ENCODE measurements around the gene SUCO.
"Not testable (repeated sequence)": the region's sequence is repeated elsewhere in the genome, so short reads cannot be mapped to it uniquely, and the experiment has no call there.

The SUCO gene

DNA sequence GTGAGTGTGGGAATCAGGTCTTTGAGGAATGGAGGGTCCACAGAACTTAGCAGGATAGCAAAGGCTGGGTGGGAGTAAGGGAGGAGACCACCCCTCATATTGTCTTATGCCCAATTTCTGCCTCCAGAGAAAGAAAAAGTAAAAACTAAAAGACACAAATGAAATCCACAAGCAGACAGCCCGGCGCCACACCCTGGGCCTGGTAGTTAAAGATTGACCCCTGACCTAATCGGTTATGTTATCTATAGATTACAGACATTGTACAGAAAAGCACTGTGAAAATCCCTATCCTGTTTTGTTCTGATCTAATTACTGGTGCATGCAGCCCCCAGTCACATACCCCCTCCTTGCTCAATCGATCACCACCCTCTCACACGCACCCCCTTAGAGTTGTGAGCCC is 36.8 kb upstream of the SUCO start:
- not testable (repeated sequence) for H3K9me3 ChIP-seq (ENCODE audit: control insufficient read depth, low read depth, low read length); H3K27me3 ChIP-seq (ENCODE audit: control insufficient read depth, insufficient read depth, low read length); H3K27ac ChIP-seq (ENCODE audit: low read length); H3K4me3 ChIP-seq (ENCODE audit: low read length); H3K4me1 ChIP-seq (ENCODE audit: control insufficient read depth, low read depth, low read length); H3K9ac ChIP-seq (ENCODE audit: low read length); H3K36me3 ChIP-seq (ENCODE audit: control insufficient read depth, low read depth, low read length)

DNA sequence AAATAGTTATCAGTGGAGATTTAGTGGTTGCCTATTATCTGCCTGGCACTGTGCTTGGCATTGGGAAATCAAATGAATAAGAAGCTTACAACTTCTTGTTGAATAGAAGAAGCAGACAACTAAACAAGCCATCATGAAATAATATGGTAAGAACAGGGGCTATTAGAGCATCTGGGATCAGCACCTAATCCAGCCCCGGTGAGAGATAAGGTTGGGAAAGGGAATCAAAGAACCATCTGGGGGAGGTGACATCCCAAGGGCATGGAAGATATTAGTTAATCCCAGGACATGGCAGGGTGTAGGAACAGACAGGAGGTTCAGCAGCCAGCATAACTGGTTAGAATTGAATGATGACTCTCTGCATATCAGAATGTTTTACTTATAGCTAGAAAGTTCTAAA is 36.3 kb upstream of the SUCO start:
- peaks cover 4% of the 10 kb centered on the region for H3K4me1 ChIP-seq (ENCODE audit: control insufficient read depth, low read depth, low read length)

GRCh38 chr1:172497230-172497629 is 35.7 kb upstream of the SUCO start:
- H3K9ac ChIP-seq (ENCODE audit: low read length): no peak overlapping the region
- peaks cover 4% of the 10 kb centered on the region for H3K4me1 ChIP-seq (ENCODE audit: control insufficient read depth, low read depth, low read length)
- no peak overlapping the region for H3K4me3 ChIP-seq (ENCODE audit: low read length)
- H3K27ac ChIP-seq (ENCODE audit: low read length): no peak overlapping the region
- H3K9me3 ChIP-seq (ENCODE audit: control insufficient read depth, low read depth, low read length): no peaks in the 10 kb centered on the region
- no peaks in the 10 kb centered on the region for H3K36me3 ChIP-seq (ENCODE audit: control insufficient read depth, low read depth, low read length)
- H3K27me3 ChIP-seq (ENCODE audit: control insufficient read depth, insufficient read depth, low read length): no peaks in the 10 kb centered on the region

More for the DNA sequence above, 36.3 kb upstream of the SUCO start:
- H3K4me3 ChIP-seq (ENCODE audit: low read length): no peak overlapping the region
- H3K9ac ChIP-seq (ENCODE audit: low read length): no peak overlapping the region
- H3K36me3 ChIP-seq (ENCODE audit: control insufficient read depth, low read depth, low read length): no peaks in the 10 kb centered on the region
- no peaks in the 10 kb centered on the region for H3K27me3 ChIP-seq (ENCODE audit: control insufficient read depth, insufficient read depth, low read length)
- H3K27ac ChIP-seq (ENCODE audit: low read length): no peak overlapping the region
- H3K9me3 ChIP-seq (ENCODE audit: control insufficient read depth, low read depth, low read length): no peaks in the 10 kb centered on the region

- Histone ChIP-seq H3K36me3 (ENCODE audit: control insufficient read depth, low read depth, low read length) (no peaks in the 10 kb centered on the region), H3K9me3 (ENCODE audit: control insufficient read depth, low read depth, low read length) (no peaks in the 10 kb centered on the region), H3K9ac (ENCODE audit: low read length) (no peak overlapping the region), H3K27ac (ENCODE audit: low read length) (no peak overlapping the region), H3K4me3 (ENCODE audit: low read length) (no peak overlapping the region), H3K4me1 (ENCODE audit: control insufficient read depth, low read depth, low read length) (peaks cover 4% of the 10 kb centered on the region), H3K27me3 (ENCODE audit: control insufficient read depth, insufficient read depth, low read length) (no peaks in the 10 kb centered on the region)
Observed at GRCh38 chr1:172498857-172499256, 34.1 kb upstream of the SUCO start.

GRCh38 chr1:172499636-172500141 is 33.3 kb upstream of the SUCO start:
- no peaks in the 10 kb centered on the region for H3K36me3 ChIP-seq (ENCODE audit: control insufficient read depth, low read depth, low read length)
- no peaks in the 10 kb centered on the region for H3K9me3 ChIP-seq (ENCODE audit: control insufficient read depth, low read depth, low read length)
- no peak overlapping the region for H3K27ac ChIP-seq (ENCODE audit: low read length)
- H3K4me1 ChIP-seq (ENCODE audit: control insufficient read depth, low read depth, low read length): peaks cover 4% of the 10 kb centered on the region
- H3K4me3 ChIP-seq (ENCODE audit: low read length): no peak overlapping the region
- H3K27me3 ChIP-seq (ENCODE audit: control insufficient read depth, insufficient read depth, low read length): no peaks in the 10 kb centered on the region
- H3K9ac ChIP-seq (ENCODE audit: low read length): no peak overlapping the region

GRCh38 chr1:172500207-172500606 is 32.7 kb upstream of the SUCO start:
- Histone ChIP-seq H3K27me3 (ENCODE audit: control insufficient read depth, insufficient read depth, low read length) (no peaks in the 10 kb centered on the region), H3K9me3 (ENCODE audit: control insufficient read depth, low read depth, low read length) (no peaks in the 10 kb centered on the region), H3K36me3 (ENCODE audit: control insufficient read depth, low read depth, low read length) (no peaks in the 10 kb centered on the region), H3K4me1 (ENCODE audit: control insufficient read depth, low read depth, low read length) (peaks cover 4% of the 10 kb centered on the region), H3K9ac (ENCODE audit: low read length) (no peak overlapping the region), H3K4me3 (ENCODE audit: low read length) (no peak overlapping the region), H3K27ac (ENCODE audit: low read length) (no peak overlapping the region)

DNA sequence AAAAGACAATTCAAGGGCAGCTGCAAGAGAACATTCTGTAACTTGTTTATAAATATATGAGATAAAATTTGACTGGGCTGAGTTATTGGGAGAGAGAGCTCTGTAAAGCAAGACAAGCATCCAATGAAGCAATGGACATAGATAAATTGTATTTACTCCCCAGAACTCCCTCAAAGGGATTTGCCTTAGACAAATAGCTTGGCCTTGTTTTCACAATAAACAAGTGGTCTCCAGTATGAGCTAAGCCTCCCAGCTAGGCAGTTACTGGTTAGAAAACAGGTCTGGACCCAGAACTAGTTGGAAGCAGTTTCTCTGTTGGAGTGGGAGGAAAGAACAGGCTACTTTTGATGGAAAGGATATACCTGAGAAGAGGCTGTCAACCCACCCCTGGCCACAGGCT is 25.2 kb upstream of the SUCO start:
- H3K36me3 ChIP-seq (ENCODE audit: control insufficient read depth, low read depth, low read length): no peaks in the 10 kb centered on the region
- H3K27ac ChIP-seq (ENCODE audit: low read length): no peak overlapping the region
- no peaks in the 10 kb centered on the region for H3K27me3 ChIP-seq (ENCODE audit: control insufficient read depth, insufficient read depth, low read length)
- no peaks in the 10 kb centered on the region for H3K4me1 ChIP-seq (ENCODE audit: control insufficient read depth, low read depth, low read length)
- H3K4me3 ChIP-seq (ENCODE audit: low read length): no peak overlapping the region
- H3K9me3 ChIP-seq (ENCODE audit: control insufficient read depth, low read depth, low read length): no peaks in the 10 kb centered on the region
- H3K9ac ChIP-seq (ENCODE audit: low read length): no peak overlapping the region

GRCh38 chr1:172510479-172510878 is 22.5 kb upstream of the SUCO start:
- Histone ChIP-seq H3K9me3 (ENCODE audit: control insufficient read depth, low read depth, low read length) (no peaks in the 10 kb centered on the region), H3K9ac (ENCODE audit: low read length) (no peak overlapping the region), H3K27ac (ENCODE audit: low read length) (no peak overlapping the region), H3K36me3 (ENCODE audit: control insufficient read depth, low read depth, low read length) (no peaks in the 10 kb centered on the region), H3K4me3 (ENCODE audit: low read length) (no peak overlapping the region), H3K4me1 (ENCODE audit: control insufficient read depth, low read depth, low read length) (no peaks in the 10 kb centered on the region), H3K27me3 (ENCODE audit: control insufficient read depth, insufficient read depth, low read length) (no peaks in the 10 kb centered on the region)

GRCh38 chr1:172512591-172512990 is 20.4 kb upstream of the SUCO start:
- no peak overlapping the region for H3K27ac ChIP-seq (ENCODE audit: low read length)
- H3K4me3 ChIP-seq (ENCODE audit: low read length): no peak overlapping the region
- no peak overlapping the region for H3K9ac ChIP-seq (ENCODE audit: low read length)
- no peaks in the 10 kb centered on the region for H3K9me3 ChIP-seq (ENCODE audit: control insufficient read depth, low read depth, low read length)
- H3K27me3 ChIP-seq (ENCODE audit: control insufficient read depth, insufficient read depth, low read length): no peaks in the 10 kb centered on the region
- H3K4me1 ChIP-seq (ENCODE audit: control insufficient read depth, low read depth, low read length): no peaks in the 10 kb centered on the region
- H3K36me3 ChIP-seq (ENCODE audit: control insufficient read depth, low read depth, low read length): no peaks in the 10 kb centered on the region

GRCh38 chr1:172513479-172513878 is 19.5 kb upstream of the SUCO start:
- H3K4me1 ChIP-seq (ENCODE audit: control insufficient read depth, low read depth, low read length): no peaks in the 10 kb centered on the region
- no peak overlapping the region for H3K9ac ChIP-seq (ENCODE audit: low read length)
- H3K27me3 ChIP-seq (ENCODE audit: control insufficient read depth, insufficient read depth, low read length): no peaks in the 10 kb centered on the region

DNA sequence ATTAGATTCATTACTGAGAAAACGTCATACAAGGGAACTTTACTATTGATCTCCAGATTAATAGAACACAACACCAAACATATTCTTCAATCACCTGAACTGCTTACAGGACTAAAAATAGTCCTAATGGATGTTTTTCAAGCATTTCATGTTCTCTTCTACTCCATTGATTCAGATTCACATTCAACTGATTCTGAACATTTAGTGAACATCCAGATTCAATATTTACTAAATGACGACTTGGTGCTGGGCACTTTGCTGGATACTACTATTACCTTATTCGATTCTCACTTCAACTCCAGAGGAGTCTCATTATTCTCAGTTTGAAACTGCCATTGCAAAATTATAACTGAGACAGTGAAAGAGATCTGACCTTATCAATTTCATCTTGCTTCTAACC is 18.8 kb upstream of the SUCO start:
- Histone ChIP-seq H3K36me3 (ENCODE audit: control insufficient read depth, low read depth, low read length) (no peaks in the 10 kb centered on the region), H3K9ac (ENCODE audit: low read length) (no peak overlapping the region), H3K27me3 (ENCODE audit: control insufficient read depth, insufficient read depth, low read length) (no peaks in the 10 kb centered on the region), H3K9me3 (ENCODE audit: control insufficient read depth, low read depth, low read length) (no peaks in the 10 kb centered on the region), H3K4me1 (ENCODE audit: control insufficient read depth, low read depth, low read length) (no peaks in the 10 kb centered on the region), H3K27ac (ENCODE audit: low read length) (no peak overlapping the region), H3K4me3 (ENCODE audit: low read length) (no peak overlapping the region)

More at GRCh38 chr1:172513479-172513878, 19.5 kb upstream of the SUCO start:
- H3K36me3 ChIP-seq (ENCODE audit: control insufficient read depth, low read depth, low read length): no peaks in the 10 kb centered on the region
- H3K9me3 ChIP-seq (ENCODE audit: control insufficient read depth, low read depth, low read length): no peaks in the 10 kb centered on the region
- H3K27ac ChIP-seq (ENCODE audit: low read length): no peak overlapping the region
- H3K4me3 ChIP-seq (ENCODE audit: low read length): no peak overlapping the region

GRCh38 chr1:172515436-172515835 is 17.5 kb upstream of the SUCO start:
- H3K4me1 ChIP-seq (ENCODE audit: control insufficient read depth, low read depth, low read length): no peaks in the 10 kb centered on the region
- no peaks in the 10 kb centered on the region for H3K36me3 ChIP-seq (ENCODE audit: control insufficient read depth, low read depth, low read length)
- H3K9ac ChIP-seq (ENCODE audit: low read length): no peak overlapping the region
- no peak overlapping the region for H3K27ac ChIP-seq (ENCODE audit: low read length)
- no peak overlapping the region for H3K4me3 ChIP-seq (ENCODE audit: low read length)
- no peaks in the 10 kb centered on the region for H3K27me3 ChIP-seq (ENCODE audit: control insufficient read depth, insufficient read depth, low read length)
- no peaks in the 10 kb centered on the region for H3K9me3 ChIP-seq (ENCODE audit: control insufficient read depth, low read depth, low read length)
